Gastroesophageal sphincter (tissue), 3 donors: ENCODE data around the gene MAP4K1.

Source experiments
- CTCF ChIP-seq, 4 experiments: fragments of 200-600 bp in 2 of 4; fragments of 450-650 bp in 2 of 4; sonication (generic) in 1 of 4; IDR thresholded peaks; one replicate each; pipeline ENCODE4 v1.5.1; 2017 to 2019; ENCODE audit warnings: antibody characterized with exemption in 4 of 4, mild to moderate bottlenecking in 2 of 4, moderate library complexity in 2 of 4
- POLR2A ChIP-seq, 2 donors: fragments of 450-650 bp; IDR thresholded peaks; one replicate each; pipeline ENCODE4 v1.6.1; 2017; ENCODE audit warnings: antibody characterized with exemption in 2 of 2, mild to moderate bottlenecking in 2 of 2, moderate library complexity in 1 of 2
- POLR2AphosphoS5 ChIP-seq: sonication (generic); formaldehyde crosslinking; IDR thresholded peaks from one replicate; pipeline ENCODE4 v1.6.1; 2017; ENCODE audit warnings: antibody characterized with exemption

GRCh38 chr19:38588041-38588440 lies 29.7 kb downstream of the MAP4K1 start:
- TF ChIP-seq POLR2AphosphoS5 (no peak), CTCF (IDR thresholded peaks at IDR 0.05) (no peak), POLR2A (IDR thresholded peaks at IDR 0.05) (no peak)
